Measurements from ENCODE around the gene SUGCT. TPM values are rescaled to one million over a fixed set of nuclear protein-coding genes. Genes with fewer than 3 reads are reported as not detected.

Gene SUGCT
- total RNA-seq, 3 donors from 2014 or later = 2.3 to 4.5 (median 4.0) TPM

- DNase-seq (ENCODE audit: low spot score in 2 of 2) = no peak
- Histone ChIP-seq H3K9me3 (no peaks in the 10 kb centered on the region), H3K4me1 (no peaks in the 10 kb centered on the region), H3K36me3 (no peaks in the 10 kb centered on the region), H3K27me3 (no peaks in the 10 kb centered on the region), H3K27ac (no peak overlapping the region), H3K4me3 (no peak overlapping the region)
- TF ChIP-seq POLR2AphosphoS5 (IDR thresholded peaks at IDR 0.05) (no peak), CTCF (IDR thresholded peaks at IDR 0.05) (no peak), POLR2A (IDR thresholded peaks at IDR 0.05) (no peak)
- intact Hi-C loops (cut with DNase I; ENCODE audit: low total_unique reads) = no loop called here
These were observed 541.4 kb downstream of the SUGCT start for GRCh38 chr7:40676221-40676620.

DNA sequence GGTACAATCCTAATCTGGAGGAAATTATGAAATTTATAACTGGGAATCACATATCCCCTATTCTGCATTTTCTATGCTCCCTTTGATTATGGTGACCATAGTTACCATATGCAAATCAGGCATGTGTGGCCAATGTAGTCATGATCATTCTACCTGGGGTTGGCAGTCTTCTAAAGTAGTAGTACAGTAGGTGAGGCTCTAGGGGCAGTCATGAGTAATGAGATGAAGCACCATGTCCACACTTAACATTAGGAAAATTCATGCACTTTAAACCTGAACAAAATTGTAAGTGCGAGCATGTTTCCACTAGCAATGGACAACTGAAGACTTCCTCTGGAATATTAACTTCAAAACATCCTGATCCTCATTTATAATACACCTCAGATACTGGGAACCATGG lies 545.9 kb downstream of the SUGCT start:
- intact Hi-C loops (cut with DNase I; ENCODE audit: low total_unique reads) = no loop called here
- no peak overlapping the region for H3K27ac ChIP-seq
- no peaks in the 10 kb centered on the region for H3K9me3 ChIP-seq
- no peak overlapping the region for H3K4me3 ChIP-seq
- no peaks in the 10 kb centered on the region for H3K4me1 ChIP-seq
- H3K36me3 ChIP-seq = no peaks in the 10 kb centered on the region
- H3K27me3 ChIP-seq = no peaks in the 10 kb centered on the region
- TF ChIP-seq POLR2A (IDR thresholded peaks at IDR 0.05) = no peak
- TF ChIP-seq POLR2AphosphoS5 (IDR thresholded peaks at IDR 0.05) = no peak
- no peak for DNase-seq (ENCODE audit: low spot score in 2 of 2)

DNA sequence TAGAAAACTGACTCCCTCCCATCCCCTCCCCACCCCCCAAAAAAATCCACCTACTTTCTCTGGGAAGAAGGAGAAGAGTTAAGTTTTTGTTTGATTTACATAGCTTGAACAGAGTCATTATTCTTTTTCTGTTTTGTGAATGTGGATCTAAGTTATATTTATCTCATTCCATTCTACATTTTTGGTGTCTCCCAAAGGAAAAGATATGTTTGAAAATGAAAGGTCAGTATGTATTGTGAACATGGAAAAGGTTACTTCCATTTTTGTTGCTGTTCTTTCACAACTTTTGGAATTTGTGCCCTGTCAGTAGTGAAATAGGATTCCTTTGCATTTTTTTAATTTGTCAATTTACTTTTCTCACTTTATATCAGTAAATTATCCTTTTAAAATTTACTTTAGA lies 547.9 kb downstream of the SUGCT start:
- Histone ChIP-seq H3K4me1 (no peaks in the 10 kb centered on the region), H3K4me3 (no peak overlapping the region), H3K36me3 (no peaks in the 10 kb centered on the region), H3K27ac (no peak overlapping the region), H3K27me3 (no peaks in the 10 kb centered on the region), H3K9me3 (no peaks in the 10 kb centered on the region)
- TF ChIP-seq POLR2AphosphoS5 (IDR thresholded peaks at IDR 0.05) (no peak), POLR2A (IDR thresholded peaks at IDR 0.05) (no peak), CTCF (IDR thresholded peaks at IDR 0.05) (no peak)
- intact Hi-C loops (cut with DNase I; ENCODE audit: low total_unique reads) = no loop called here
- no peak for DNase-seq (ENCODE audit: low spot score in 2 of 2)

DNA sequence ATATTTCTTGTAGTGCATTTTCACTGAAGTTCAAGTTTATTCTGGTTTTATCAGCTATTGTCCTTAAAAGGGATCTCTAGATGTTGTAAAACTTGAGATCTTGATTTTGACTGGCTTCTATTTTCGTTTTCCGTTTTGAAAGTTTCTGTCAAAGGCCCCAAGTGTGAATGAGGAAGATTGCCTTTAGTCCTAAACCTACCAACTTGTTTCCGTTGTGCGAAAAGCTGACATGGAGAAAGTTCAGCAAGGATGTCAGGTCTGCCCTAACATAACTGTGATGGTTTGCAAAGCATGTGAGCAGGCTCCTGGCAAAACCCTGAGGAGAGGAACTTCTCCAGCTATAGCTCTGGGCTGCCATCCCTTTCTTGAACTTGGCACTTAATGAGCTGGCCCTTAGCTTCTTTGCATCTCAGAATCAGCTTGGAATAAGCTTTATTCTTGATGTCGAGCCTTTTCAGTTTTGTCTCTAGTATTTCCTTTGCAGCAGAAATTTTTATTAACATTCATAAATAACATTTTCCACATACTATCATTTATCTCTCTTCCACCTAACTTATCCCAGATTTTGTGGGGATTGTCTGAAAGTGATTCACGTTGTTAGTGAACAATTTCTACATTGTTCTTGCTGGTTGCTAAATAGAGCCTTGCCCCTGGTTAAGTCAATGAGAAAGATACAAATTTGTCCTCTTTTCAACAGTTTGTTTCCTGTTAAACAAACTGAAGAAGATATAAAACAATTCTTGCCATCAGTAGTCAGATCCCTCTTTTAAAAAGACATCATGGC lies 559.4 kb downstream of the SUGCT start:
- Histone ChIP-seq H3K9me3 (peaks cover 0 to 3% of the 10 kb centered on the region in 2 donors), H3K36me3 (no peaks in the 10 kb centered on the region), H3K27ac (peak overlapping the region in 1 of 2 donors; percentile 48), H3K4me1 (no peaks in the 10 kb centered on the region), H3K27me3 (no peaks in the 10 kb centered on the region), H3K4me3 (no peak overlapping the region)
- no peak for TF ChIP-seq POLR2A (IDR thresholded peaks at IDR 0.05)
- TF ChIP-seq CTCF (IDR thresholded peaks at IDR 0.05) = no peak
- TF ChIP-seq POLR2AphosphoS5 (IDR thresholded peaks at IDR 0.05) = no peak
- no peak for DNase-seq (ENCODE audit: low spot score in 2 of 2)
- intact Hi-C loops (cut with DNase I; ENCODE audit: low total_unique reads) = no loop called here

DNA sequence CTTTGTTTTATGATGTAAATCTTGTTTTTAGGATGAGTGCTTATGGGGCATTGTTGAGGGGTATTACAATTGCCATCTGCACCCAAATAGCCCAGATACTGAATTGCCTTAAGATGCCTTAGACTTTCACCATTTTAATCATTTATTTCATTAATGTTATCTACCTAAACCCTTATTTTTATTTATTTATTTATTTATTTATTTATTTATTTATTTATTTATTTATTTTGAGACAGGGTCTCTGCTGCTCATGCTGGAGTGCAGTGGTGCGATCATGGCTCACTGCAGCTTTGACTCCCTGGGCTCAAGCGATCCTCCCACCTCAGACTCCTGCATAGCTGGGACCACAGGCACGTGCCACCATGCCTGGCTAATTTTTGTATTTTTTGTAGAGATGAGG lies 560.2 kb downstream of the SUGCT start:
- H3K9me3 ChIP-seq = peaks cover 0 to 3% of the 10 kb centered on the region in 2 donors
- H3K27ac ChIP-seq = peak overlapping the region in 1 of 2 donors; percentile 48
- H3K4me3 ChIP-seq = no peak overlapping the region
- no peak for DNase-seq (ENCODE audit: low spot score in 2 of 2)
- intact Hi-C loops (cut with DNase I; ENCODE audit: low total_unique reads) = no loop called here
- no peaks in the 10 kb centered on the region for H3K4me1 ChIP-seq
- no peaks in the 10 kb centered on the region for H3K27me3 ChIP-seq
- no peak for TF ChIP-seq CTCF (IDR thresholded peaks at IDR 0.05)
- no peak for TF ChIP-seq POLR2AphosphoS5 (IDR thresholded peaks at IDR 0.05)
- TF ChIP-seq POLR2A (IDR thresholded peaks at IDR 0.05) = no peak
- no peaks in the 10 kb centered on the region for H3K36me3 ChIP-seq
